Lower leg skin (tissue), 3 donors: ENCODE data around the gene WNK2.

ENCODE experiments used
- CTCF ChIP-seq, 3 donors: fragments of 450-650 bp; IDR thresholded peaks; one replicate each; pipeline ENCODE4 v1.5.1; 2016; ENCODE audit warnings: antibody characterized with exemption in 3 of 3, mild to moderate bottlenecking in 3 of 3, moderate library complexity in 2 of 3
- POLR2A ChIP-seq, 2 donors: fragments of 450-650 bp; IDR thresholded peaks; one replicate each; pipeline ENCODE4 v1.6.1; 2016 to 2017; ENCODE audit warnings: antibody characterized with exemption in 2 of 2, mild to moderate bottlenecking in 1 of 2, moderate library complexity in 1 of 2

GRCh38 chr9:93287189-93287552 lies 103.2 kb downstream of the WNK2 start:
- no peak for TF ChIP-seq CTCF (IDR thresholded peaks at IDR 0.05)
- no peak for TF ChIP-seq POLR2A (IDR thresholded peaks at IDR 0.05)
